T-helper 1 cell (primary cell): Measurements from ENCODE around the gene CPT1C.

Experiments used
- DNase-seq, 5 donors: peaks; one replicate each; pipeline ENCODE4 v3.0.0-alpha.2; 2012 to 2020

CPT1C gene

DNA sequence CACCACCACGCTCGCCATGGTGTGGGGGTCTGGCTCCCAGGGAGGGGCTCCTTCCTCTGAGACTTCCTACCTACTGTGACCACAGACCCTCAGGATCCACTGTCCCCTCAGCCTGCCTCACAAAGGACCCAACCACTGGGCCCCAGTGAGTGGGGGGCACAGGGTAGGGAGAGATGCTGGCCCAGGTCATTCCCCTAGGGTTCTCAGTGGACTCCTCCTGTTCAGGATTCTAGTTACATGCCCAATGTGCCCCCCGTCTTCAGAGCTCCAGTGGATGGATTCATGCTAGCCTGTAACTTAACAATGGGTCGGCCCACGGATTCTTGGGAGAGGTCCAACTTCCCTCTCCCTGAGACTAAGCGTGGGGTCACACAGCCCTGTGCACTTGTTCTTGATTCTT, 72.3 kb downstream of the CPT1C start, which contains the start of gene TSKS:
TSKS (minus strand) TSS at position 77 of the 400 bp plus-strand sequence; CDS start at position 18, 59 bp downstream.
- DNase-seq, result no peak
